IMR-90 (cell line): Measurements from ENCODE around the gene LRRN2. TPM values are rescaled to one million over a fixed set of nuclear protein-coding genes. Genes with fewer than 3 reads are reported as not detected.

Source experiments
- ATAC-seq: fragments of 200-7000 bp; cut with Tn5 transposase; 2 replicates; pipeline ENCODE4 v1.9.1; 2020; ENCODE audit warnings: low read depth, mild to moderate bottlenecking, moderate library complexity
- BruUV-seq: library from RNA; stranded (reverse); fragments of 400-500 nt; replicated peaks from 2 replicates; lab custom pipeline; 2021; lab: Mats Ljungman, UMichigan
- CTCF ChIA-PET: fragments of 300-600 bp; formaldehyde crosslinking; extraction: SDS; loops from one replicate; lab custom pipeline; 2021; ENCODE audit warnings: antibody characterized with exemption; lab: Yijun Ruan, JAX
- POLR2A ChIA-PET: fragments of 300-600 bp; sonication (Branson Sonifier 250); formaldehyde crosslinking; loops from one replicate; lab custom pipeline; 2022; ENCODE audit warnings: antibody characterized with exemption; ENCODE audit not compliant: unreplicated experiment; lab: Charles Lee
- DNase-seq: peaks from one replicate; pipeline ENCODE4 v3.0.0; 2013
- H2AFZ ChIP-seq: replicated peaks from 2 replicates; pipeline ENCODE3; 2013; ENCODE audit warnings: low read length, mild to moderate bottlenecking; ENCODE audit not compliant: poor library complexity
- H2AK5ac ChIP-seq: 2 replicates; pipeline ENCODE4 v1.6.1; 2013; ENCODE audit warnings: low read depth, low read length, inconsistent platforms
- H2AK9ac ChIP-seq: replicated peaks from 2 replicates; pipeline ENCODE3; 2013; ENCODE audit warnings: mild to moderate bottlenecking, low read depth, low read length, moderate library complexity; ENCODE audit not compliant: poor library complexity
- H2BK120ac ChIP-seq: 2 replicates; pipeline ENCODE4 v1.6.1; 2013; ENCODE audit warnings: low read depth, low read length, inconsistent platforms
- H2BK15ac ChIP-seq: 3 replicates; pipeline ENCODE4 v1.6.1; 2013; ENCODE audit warnings: low read depth, low read length, inconsistent platforms
- H2BK20ac ChIP-seq: 2 replicates; pipeline ENCODE4 v1.6.1; 2013; ENCODE audit warnings: low read depth, mild to moderate bottlenecking, inconsistent platforms, low read length, moderate library complexity
- H2BK5ac ChIP-seq: 2 replicates; pipeline ENCODE4 v1.6.1; 2013; ENCODE audit warnings: mild to moderate bottlenecking, low read depth, low read length, inconsistent platforms; ENCODE audit not compliant: poor library complexity, severe bottlenecking
- H3K14ac ChIP-seq: replicated peaks from 2 replicates; pipeline ENCODE4 v1.6.1; 2013; ENCODE audit warnings: low read depth, low read length, inconsistent platforms
- H3K18ac ChIP-seq: 2 replicates; pipeline ENCODE4 v1.6.1; 2013; ENCODE audit warnings: low read depth, low read length, control low read depth
- H3K23ac ChIP-seq: 2 replicates; pipeline ENCODE4 v1.6.1; 2013; ENCODE audit warnings: low read depth, low read length, inconsistent platforms
- H3K27ac ChIP-seq: 2 replicates; pipeline ENCODE4 v1.5.1; 2013; ENCODE audit warnings: mild to moderate bottlenecking, control low read depth, low read length; ENCODE audit not compliant: insufficient read depth
- H3K27me3 ChIP-seq: 2 replicates; pipeline ENCODE4 v1.6.1; 2013; ENCODE audit warnings: low read length; ENCODE audit not compliant: control insufficient read depth, insufficient read depth
- H3K36me3 ChIP-seq: 2 replicates; pipeline ENCODE4 v1.6.1; 2013; ENCODE audit warnings: low read length, mixed read lengths; ENCODE audit not compliant: control insufficient read depth, insufficient read depth
- H3K4ac ChIP-seq: 2 replicates; pipeline ENCODE4 v1.6.1; 2013; ENCODE audit warnings: low read depth, low read length, inconsistent platforms
- H3K4me1 ChIP-seq: 2 replicates; pipeline ENCODE4 v1.6.1; 2013; ENCODE audit warnings: low read length, mixed read lengths; ENCODE audit not compliant: control insufficient read depth, insufficient read depth
- H3K4me2 ChIP-seq: 2 replicates; pipeline ENCODE4 v1.6.1; 2013; ENCODE audit warnings: low read depth, mild to moderate bottlenecking, control low read depth, low read length, moderate library complexity
- H3K4me3 ChIP-seq: 2 replicates; pipeline ENCODE4 v1.5.1; 2013; ENCODE audit warnings: low read depth, mild to moderate bottlenecking, control low read depth, low read length, moderate library complexity; ENCODE audit not compliant: insufficient read depth
- H3K56ac ChIP-seq: 2 replicates; pipeline ENCODE4 v1.6.1; 2013; ENCODE audit warnings: low read length, inconsistent platforms; ENCODE audit not compliant: insufficient read depth; ENCODE audit errors: extremely low read depth
- H3K79me1 ChIP-seq, 2 experiments: 2 replicates each; pipeline ENCODE4 v1.6.1; 2013; ENCODE audit warnings: low read length in 2 of 2, inconsistent platforms in 1 of 2, low read depth in 1 of 2
- H3K9ac ChIP-seq: 2 replicates; pipeline ENCODE4 v1.6.1; 2013; ENCODE audit warnings: low read depth, low read length, control low read depth
- H3K9me1 ChIP-seq: 2 replicates; pipeline ENCODE4 v1.6.1; 2013; ENCODE audit warnings: low read length, inconsistent platforms; ENCODE audit not compliant: insufficient read depth
- H3K9me3 ChIP-seq: 2 replicates; pipeline ENCODE4 v1.6.1; 2013; ENCODE audit warnings: low read length; ENCODE audit not compliant: control insufficient read depth, insufficient read depth
- H4K20me1 ChIP-seq: 2 replicates; pipeline ENCODE4 v1.6.1; 2013; ENCODE audit warnings: low read length, inconsistent platforms; ENCODE audit not compliant: insufficient read depth
- H4K5ac ChIP-seq: 2 replicates; pipeline ENCODE4 v1.6.1; 2013; ENCODE audit warnings: mild to moderate bottlenecking, low read depth, low read length, control low read depth
- H4K8ac ChIP-seq, 2 experiments: 2 replicates each; pipeline ENCODE4 v1.6.1; 2013; ENCODE audit warnings: low read depth in 2 of 2, low read length in 2 of 2, control low read depth in 1 of 2, inconsistent platforms in 1 of 2
- H4K91ac ChIP-seq: 2 replicates; pipeline ENCODE4 v1.6.1; 2013; ENCODE audit warnings: low read depth, low read length, inconsistent platforms; ENCODE audit not compliant: insufficient read depth
- BHLHE40 ChIP-seq: fragments of 150-350 bp; IDR thresholded peaks from 2 replicates; pipeline ENCODE4 v1.6.1; 2016; ENCODE audit warnings: mild to moderate bottlenecking, low read depth, low read length
- CEBPB ChIP-seq: IDR thresholded peaks from 2 replicates; pipeline ENCODE4 v1.6.1; 2012; ENCODE audit warnings: low read depth, low read length, improper control_type of control experiment
- CHD1 ChIP-seq: IDR thresholded peaks from 2 replicates; pipeline ENCODE4 v1.6.1; 2012; ENCODE audit warnings: low read depth, low read length, improper control_type of control experiment
- FOS ChIP-seq: fragments of 150-350 bp; IDR thresholded peaks from 2 replicates; pipeline ENCODE4 v1.6.1; 2016; ENCODE audit warnings: low read depth, low read length
- MAFK ChIP-seq: IDR thresholded peaks from 2 replicates; pipeline ENCODE4 v1.6.1; 2012; ENCODE audit warnings: low read depth, low read length, improper control_type of control experiment
- MAZ ChIP-seq: IDR thresholded peaks from 2 replicates; pipeline ENCODE4 v1.6.1; 2012; ENCODE audit warnings: low read depth, mild to moderate bottlenecking, low read length, improper control_type of control experiment, moderate library complexity, borderline replicate concordance
- MXI1 ChIP-seq: IDR thresholded peaks from 2 replicates; pipeline ENCODE4 v1.6.1; 2012; ENCODE audit warnings: low read depth, mild to moderate bottlenecking, low read length, moderate library complexity, borderline replicate concordance
- NFE2L2 ChIP-seq: fragments of 150-350 bp; IDR thresholded peaks from 2 replicates; pipeline ENCODE4 v1.6.1; 2016; ENCODE audit warnings: low read depth, mild to moderate bottlenecking, low read length
- POLR2A ChIP-seq: IDR thresholded peaks from 2 replicates; pipeline ENCODE4 v1.6.1; 2012; ENCODE audit warnings: mild to moderate bottlenecking, low read depth, low read length
- RAD21 ChIP-seq: IDR thresholded peaks from 2 replicates; pipeline ENCODE4 v1.6.1; 2012; ENCODE audit warnings: low read length, improper control_type of control experiment
- RCOR1 ChIP-seq: IDR thresholded peaks from 2 replicates; pipeline ENCODE4 v1.6.1; 2012; ENCODE audit warnings: mild to moderate bottlenecking, low read length, improper control_type of control experiment; ENCODE audit not compliant: insufficient replicate concordance
- RFX5 ChIP-seq: IDR thresholded peaks from 2 replicates; pipeline ENCODE4 v1.8.0; 2012; ENCODE audit warnings: low read depth, mild to moderate bottlenecking, low read length, moderate library complexity
- SMC3 ChIP-seq: fragments of 150-350 bp; IDR thresholded peaks from 2 replicates; pipeline ENCODE4 v1.6.1; 2016; ENCODE audit warnings: low read depth, mild to moderate bottlenecking, antibody characterized with exemption, low read length, moderate library complexity
- WGBS, 2 experiments: methylation state at CpG; one replicate each; pipeline versions ENCODE4 v1.1.5 to v1.1.7; 2013; ENCODE audit warnings: missing lambda C conversion rate in 2 of 2; ENCODE audit not compliant: insufficient read length in 1 of 2; ENCODE audit errors: extremely low coverage in 2 of 2; 5-methylcytosine and 5-hydroxymethylcytosine counted together
- dilution Hi-C: fragments of 300-500 bp; cut with HindIII; formaldehyde crosslinking; loops from one replicate; pipeline ENCODE4 v1.14.3; 2018; ENCODE audit warnings: low sequenced_read_pairs; ENCODE audit not compliant: unreplicated experiment
- in situ Hi-C: fragments of 300-500 bp; cut with MboI; formaldehyde crosslinking; loops from 3 replicates; pipeline ENCODE4 v1.14.3; 2019; ENCODE audit warnings: low sequenced_read_pairs, inconsistent platforms, mixed read lengths
- intact Hi-C: fragments of 100-400 bp; cut with micrococcal nuclease; formaldehyde crosslinking; loops from 2 replicates; pipeline ENCODE4 v1.10.0; 2022
- polyA plus RNA-seq, 3 experiments: library from polyadenylated mRNA; depleted of rRNA; stranded (reverse); fragments of >200 nt; gene quantifications; 2 replicates each; pipeline ENCODE4 v1.2.3, GENCODE V29; 2012; ENCODE audit warnings: low replicate concordance in 1 of 3
- total RNA-seq: library from RNA; depleted of rRNA; stranded (reverse); fragments of >200 nt; gene quantifications from 2 replicates; pipeline ENCODE4 v1.2.3, GENCODE V29; 2012
- TF ChIP-seq, protein P1 (sequence below): fragments of 150-350 bp; IDR thresholded peaks from 2 replicates; pipeline ENCODE4 v1.6.1; 2016; ENCODE audit warnings: low read depth, mild to moderate bottlenecking, low read length, moderate library complexity, borderline replicate concordance
- TF ChIP-seq, protein P2 (sequence below): fragments of 150-350 bp; IDR thresholded peaks from 2 replicates; pipeline ENCODE4 v1.6.1; 2017; ENCODE audit warnings: mild to moderate bottlenecking, antibody characterized with exemption, low read length, low read depth

Gene LRRN2
- total and polyA plus RNA-seq, 2 of the 4 experiments (the other 2 are of a cell fraction): not detected

GRCh38 chr1:204673209-204673608 is 12.3 kb downstream of the LRRN2 start:
- Histone ChIP-seq H3K79me1 (no peaks in the 10 kb centered on the region), H2BK5ac (no peak overlapping the region), H2AK5ac (no peak overlapping the region), H2BK15ac (no peak overlapping the region), H3K9ac (no peak overlapping the region), H3K4me3 (no peak overlapping the region), H3K4me1 (no peaks in the 10 kb centered on the region; the same call in 1 of the 2 replicates), H3K4ac (no peak overlapping the region), H3K4me2 (no peak overlapping the region), H3K27ac (no peak overlapping the region), H3K9me1 (peaks cover 3% of the 10 kb centered on the region; the same call in 1 of the 2 replicates), H3K18ac (no peak overlapping the region), H4K20me1 (no peaks in the 10 kb centered on the region), H2AK9ac (no peak overlapping the region), H3K9me3 (no peaks in the 10 kb centered on the region), H3K27me3 (peaks cover 13% of the 10 kb centered on the region), H4K5ac (no peak overlapping the region), H2AFZ (no peak overlapping the region), H4K91ac (no peak overlapping the region), H3K56ac (no peak overlapping the region), H3K14ac (no peak overlapping the region), H3K23ac (no peak overlapping the region), H2BK20ac (no peak overlapping the region), H2BK120ac (no peak overlapping the region), H3K36me3 (no peaks in the 10 kb centered on the region), H4K8ac (no peak overlapping the region)
- intact Hi-C loops: no loop called here
- ChIA-PET CTCF (no interaction called here), POLR2A (no interaction called here)
- BruUV-seq: no TSS peak
- in situ Hi-C loops: no loop called here
- ATAC-seq: no peak
- WGBS, 2 experiments: 46% methylated on average over 2 of the region's 2 CpGs; no CpG with 5 or more reads in 1 of the 2 experiments
- no peak for DNase-seq
- dilution Hi-C loops: no loop called here
- no peak for TF ChIP-seq RCOR1
- TF ChIP-seq POLR2A: no peak
- TF ChIP-seq MAFK: no peak
- TF ChIP-seq CEBPB: no peak
- no peak for TF ChIP-seq RAD21
- TF ChIP-seq NFE2L2: no peak
- no peak for TF ChIP-seq BHLHE40
- TF ChIP-seq, protein P1, sequence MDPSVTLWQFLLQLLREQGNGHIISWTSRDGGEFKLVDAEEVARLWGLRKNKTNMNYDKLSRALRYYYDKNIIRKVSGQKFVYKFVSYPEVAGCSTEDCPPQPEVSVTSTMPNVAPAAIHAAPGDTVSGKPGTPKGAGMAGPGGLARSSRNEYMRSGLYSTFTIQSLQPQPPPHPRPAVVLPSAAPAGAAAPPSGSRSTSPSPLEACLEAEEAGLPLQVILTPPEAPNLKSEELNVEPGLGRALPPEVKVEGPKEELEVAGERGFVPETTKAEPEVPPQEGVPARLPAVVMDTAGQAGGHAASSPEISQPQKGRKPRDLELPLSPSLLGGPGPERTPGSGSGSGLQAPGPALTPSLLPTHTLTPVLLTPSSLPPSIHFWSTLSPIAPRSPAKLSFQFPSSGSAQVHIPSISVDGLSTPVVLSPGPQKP: no peak
- no peak for TF ChIP-seq RFX5
- TF ChIP-seq MXI1: no peak
- TF ChIP-seq FOS: no peak
- TF ChIP-seq, protein P2, sequence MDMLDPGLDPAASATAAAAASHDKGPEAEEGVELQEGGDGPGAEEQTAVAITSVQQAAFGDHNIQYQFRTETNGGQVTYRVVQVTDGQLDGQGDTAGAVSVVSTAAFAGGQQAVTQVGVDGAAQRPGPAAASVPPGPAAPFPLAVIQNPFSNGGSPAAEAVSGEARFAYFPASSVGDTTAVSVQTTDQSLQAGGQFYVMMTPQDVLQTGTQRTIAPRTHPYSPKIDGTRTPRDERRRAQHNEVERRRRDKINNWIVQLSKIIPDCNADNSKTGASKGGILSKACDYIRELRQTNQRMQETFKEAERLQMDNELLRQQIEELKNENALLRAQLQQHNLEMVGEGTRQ: no peak
- TF ChIP-seq MAZ: no peak
- TF ChIP-seq SMC3: no peak
- no peak for TF ChIP-seq CHD1
